Sigmoid colon (tissue), 4 donors: ENCODE results near the gene TMEFF2.

Source experiments
- CTCF ChIP-seq, 4 experiments: fragments of 450-650 bp in 3 of 4; fragments of 200-600 bp in 1 of 4; IDR thresholded peaks; one replicate each; pipeline ENCODE4 v1.5.1; 2016 to 2019; ENCODE audit warnings: antibody characterized with exemption in 4 of 4, mild to moderate bottlenecking in 3 of 4, moderate library complexity in 2 of 4
- EP300 ChIP-seq, 4 donors: sonication (generic); formaldehyde crosslinking; IDR thresholded peaks; one replicate each; pipeline ENCODE4 v1.6.1; 2017; ENCODE audit warnings: antibody characterized with exemption in 4 of 4
- POLR2AphosphoS5 ChIP-seq, 4 donors: sonication (generic); formaldehyde crosslinking; IDR thresholded peaks; one replicate each; pipeline ENCODE4 v1.6.1; 2017; ENCODE audit warnings: antibody characterized with exemption in 4 of 4

GRCh38 chr2:191991442-191991841 is 203.3 kb downstream of the TMEFF2 start:
- no peak for TF ChIP-seq CTCF (IDR thresholded peaks at IDR 0.05)
- TF ChIP-seq POLR2AphosphoS5 (IDR thresholded peaks at IDR 0.05) = no peak
- no peak for TF ChIP-seq EP300 (IDR thresholded peaks at IDR 0.05)
